ENCODE results near the gene SPAG16. TPM values are rescaled to one million over a fixed set of nuclear protein-coding genes. Genes with fewer than 3 reads are reported as not detected.

SPAG16 gene
- total and polyA plus RNA-seq, 11 donors, result 9.8 to 26.1 (median 15.2) TPM

GRCh38 chr2:214158851-214159250, 874.6 kb downstream of the SPAG16 start:
- 88 to 95% (median 91%) methylated on average over 1 of the region's 1 CpG for WGBS, 4 donors
- TF ChIP-seq CTCF (IDR thresholded peaks at IDR 0.05) (no peak), POLR2A (IDR thresholded peaks at IDR 0.05) (no peak)
- no peak overlapping the region for H3K4me3 ChIP-seq
- intact Hi-C loops (cut with DNase I), result no loop called here
- DNase-seq (no peak), ATAC-seq (no peak)
- no peaks in the 10 kb centered on the region for H3K4me1 ChIP-seq
- H3K9me3 ChIP-seq, result no peaks in the 10 kb centered on the region
- no peaks in the 10 kb centered on the region for H3K36me3 ChIP-seq
- no peak overlapping the region for H3K27ac ChIP-seq
- no peaks in the 10 kb centered on the region for H3K27me3 ChIP-seq

GRCh38 chr2:214169281-214169680, 885.0 kb downstream of the SPAG16 start:
- Histone ChIP-seq H3K27me3 (no peaks in the 10 kb centered on the region), H3K9me3 (no peaks in the 10 kb centered on the region), H3K4me1 (no peaks in the 10 kb centered on the region), H3K27ac (no peak overlapping the region), H3K36me3 (no peaks in the 10 kb centered on the region), H3K4me3 (no peak overlapping the region)
- intact Hi-C loops (cut with DNase I), result no loop called here
- DNase-seq, result no peak
- ATAC-seq, result no peak
- no peak for TF ChIP-seq CTCF (IDR thresholded peaks at IDR 0.05)
- TF ChIP-seq POLR2A (IDR thresholded peaks at IDR 0.05), result no peak
- WGBS, 4 donors, result 73 to 84% (median 78%) methylated on average over 5 of the region's 5 CpGs

GRCh38 chr2:214169736-214170135, 885.5 kb downstream of the SPAG16 start:
- intact Hi-C loops (cut with DNase I), result no loop called here
- no peak for ATAC-seq
- Histone ChIP-seq H3K36me3 (no peaks in the 10 kb centered on the region), H3K27me3 (no peaks in the 10 kb centered on the region), H3K9me3 (no peaks in the 10 kb centered on the region), H3K4me1 (no peaks in the 10 kb centered on the region), H3K4me3 (no peak overlapping the region), H3K27ac (no peak overlapping the region)
- DNase-seq, result no peak
- WGBS, 4 donors, result 62 to 69% (median 64%) methylated on average over 2 of the region's 2 CpGs
- no peak for TF ChIP-seq CTCF (IDR thresholded peaks at IDR 0.05)
- TF ChIP-seq POLR2A (IDR thresholded peaks at IDR 0.05), result no peak

DNA sequence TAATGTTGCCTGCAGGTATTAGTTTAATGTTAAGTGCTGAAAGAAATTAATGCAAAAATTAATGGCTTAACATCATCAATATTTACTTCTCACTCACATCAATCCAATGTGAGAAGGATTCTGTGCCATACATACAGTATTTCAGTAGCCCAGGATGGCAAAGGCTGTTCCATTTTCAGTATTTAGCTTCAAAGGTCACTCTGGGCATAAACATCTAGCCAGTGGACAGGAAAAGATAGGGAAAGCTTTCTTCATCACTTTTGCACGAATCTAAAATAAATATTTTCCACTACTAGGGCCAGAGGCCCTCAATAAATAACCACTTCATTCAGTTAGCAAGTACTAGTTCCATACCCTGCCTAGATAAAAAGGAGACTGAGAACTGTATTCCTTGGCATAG, 890.3 kb downstream of the SPAG16 start:
- Histone ChIP-seq H3K27me3 (no peaks in the 10 kb centered on the region), H3K4me3 (no peak overlapping the region), H3K36me3 (no peaks in the 10 kb centered on the region), H3K27ac (no peak overlapping the region), H3K9me3 (no peaks in the 10 kb centered on the region), H3K4me1 (no peaks in the 10 kb centered on the region)
- no peak for ATAC-seq
- DNase-seq, result no peak
- TF ChIP-seq CTCF (IDR thresholded peaks at IDR 0.05), result no peak
- no peak for TF ChIP-seq POLR2A (IDR thresholded peaks at IDR 0.05)
- intact Hi-C loops (cut with DNase I), result no loop called here
- 26 to 47% (median 35%) methylated on average over 1 of the region's 1 CpG for WGBS, 4 donors

All from heart left ventricle (tissue), 16 donors.